Measurements from ENCODE around the gene GCG. TPM values are rescaled to one million over a fixed set of nuclear protein-coding genes. Genes with fewer than 3 reads are reported as not detected.

GCG gene
- polyA plus RNA-seq (2012; rRNA removed) = not detected in 2 replicates
- polyA plus RNA-seq (2012; cell fraction: cytosol; rRNA removed) = not detected in 2 replicates
- not detected in 2 replicates for polyA plus RNA-seq (2012; cell fraction: nucleus; rRNA removed)

DNA sequence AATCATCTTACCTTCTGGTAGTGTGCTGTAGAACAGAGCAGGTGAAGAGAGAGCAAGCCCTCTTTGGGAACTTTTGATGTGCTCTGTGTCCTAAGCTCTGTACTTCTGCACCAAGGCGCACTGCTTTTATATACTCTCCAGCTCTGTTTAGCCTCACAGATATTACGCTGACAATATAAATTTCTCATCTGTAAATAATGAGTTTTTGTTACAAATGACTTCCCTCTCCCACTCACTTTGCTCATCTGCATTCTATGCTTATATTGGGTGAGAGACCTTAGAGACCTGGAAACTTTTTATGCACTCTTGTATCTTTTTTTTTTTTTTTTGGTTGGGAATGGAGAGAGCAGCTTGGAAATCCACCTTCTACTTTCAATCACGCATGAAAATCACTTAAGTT lies at the start of gene GCG:
Gene GCG, minus strand, starts transcription at position 101 of the 400 bp plus-strand sequence. CDS start 3,069 bp downstream, outside the sequence.
- WGBS (ENCODE audit: low lambda C conversion rate) = 78% methylated on average over 3 of the region's 3 CpGs
- Histone ChIP-seq H3K9me2 (no peaks in the 10 kb centered on the region), H4K20me1 (ENCODE audit: insufficient read depth) (no peaks in the 10 kb centered on the region), H3K27me3 (ENCODE audit: insufficient read depth) (no peaks in the 10 kb centered on the region), H3K4me2 (no peak within 1 kb of the TSS), H2AFZ (ENCODE audit: low read depth) (no peak within 1 kb of the TSS), H3K4me1 (ENCODE audit: control insufficient read depth in 1 of 2, insufficient read depth in 2 of 2, low read depth in 1 of 2, low read length in 1 of 2) (peaks cover 0 to 2% of the 10 kb centered on the region in 2 experiments; a peak in 2 of 4 replicates), H3K27ac (ENCODE audit: low read depth in 2 of 2, low read length in 1 of 2) (no peak within 1 kb of the TSS), H3K4me3 (ENCODE audit: low read depth in 2 of 2, low read length in 1 of 2) (no peak within 1 kb of the TSS), H3F3A (replicated peaks; ENCODE audit: insufficient read depth) (no peaks in the 10 kb centered on the region), H3K9ac (no peak within 1 kb of the TSS), H3K36me3 (replicated peaks in 1 of 2; ENCODE audit: control insufficient read depth in 1 of 2, insufficient read depth in 2 of 2, low read length in 1 of 2) (no peaks in the 10 kb centered on the region), H3K9me3 (no peaks in the 10 kb centered on the region), H3K79me2 (ENCODE audit: insufficient read depth) (no peaks in the 10 kb centered on the region)
- DNase-seq = no peak
- TF ChIP-seq ELF1 (IDR thresholded peaks at IDR 0.05) (no peak), JUND (IDR thresholded peaks at IDR 0.05) (no peak), TAF1 (IDR thresholded peaks at IDR 0.05; ENCODE audit: borderline replicate concordance, low read depth, low read length) (no peak)
- TF ChIP-seq, protein P1, sequence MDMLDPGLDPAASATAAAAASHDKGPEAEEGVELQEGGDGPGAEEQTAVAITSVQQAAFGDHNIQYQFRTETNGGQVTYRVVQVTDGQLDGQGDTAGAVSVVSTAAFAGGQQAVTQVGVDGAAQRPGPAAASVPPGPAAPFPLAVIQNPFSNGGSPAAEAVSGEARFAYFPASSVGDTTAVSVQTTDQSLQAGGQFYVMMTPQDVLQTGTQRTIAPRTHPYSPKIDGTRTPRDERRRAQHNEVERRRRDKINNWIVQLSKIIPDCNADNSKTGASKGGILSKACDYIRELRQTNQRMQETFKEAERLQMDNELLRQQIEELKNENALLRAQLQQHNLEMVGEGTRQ (IDR thresholded peaks at IDR 0.05; ENCODE audit: borderline replicate concordance, low read depth, low read length) = no peak
- POLR2A ChIA-PET = no interaction called here
- CTCF ChIA-PET = interaction anchor here (2.1 kb wide), 1 partner anchor 34 kb away, joined by 10 read pairs; no protein-coding TSS in a partner anchor

DNA sequence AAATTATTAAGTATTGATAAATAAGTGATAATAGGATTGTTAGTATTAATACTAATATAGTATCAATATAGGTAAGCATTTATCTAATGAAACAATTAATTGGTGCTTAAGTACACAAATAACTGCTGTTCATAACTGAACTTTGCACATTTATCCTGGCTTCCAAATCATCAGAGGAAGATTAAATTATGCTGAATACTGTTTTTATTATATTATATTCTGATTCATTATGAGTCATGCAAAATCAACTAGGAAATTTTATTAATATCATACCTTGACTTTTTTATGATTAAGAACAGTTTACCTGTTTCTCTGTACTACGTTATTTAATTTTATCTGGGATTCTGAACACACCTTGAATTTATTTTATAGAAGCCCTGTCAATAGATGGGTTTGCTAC lies 48.6 kb upstream of the GCG start:
- TF ChIP-seq FOSL2 (IDR thresholded peaks at IDR 0.05; ENCODE audit: borderline replicate concordance, low read depth) (peak; percentile 9; the same call in 1 of the 2 replicates), MXI1 (IDR thresholded peaks at IDR 0.05; ENCODE audit: low read depth, low read length) (no peak)
- POLR2A ChIA-PET = no interaction called here
- Histone ChIP-seq H3K4me2 (no peak overlapping the region), H3K9me2 (no peaks in the 10 kb centered on the region), H3F3A (replicated peaks; ENCODE audit: insufficient read depth) (peaks cover 23% of the 10 kb centered on the region), H3K4me3 (ENCODE audit: low read depth in 2 of 2, low read length in 1 of 2) (no peak overlapping the region), H3K36me3 (replicated peaks in 1 of 2; ENCODE audit: control insufficient read depth in 1 of 2, insufficient read depth in 2 of 2, low read length in 1 of 2) (peaks cover 46 to 54% of the 10 kb centered on the region in 2 experiments), H3K9me3 (no peaks in the 10 kb centered on the region), H3K4me1 (ENCODE audit: control insufficient read depth in 1 of 2, insufficient read depth in 2 of 2, low read depth in 1 of 2, low read length in 1 of 2) (peaks cover 0 to 15% of the 10 kb centered on the region in 2 experiments; a peak in 1 of 4 replicates), H3K27ac (ENCODE audit: low read depth in 2 of 2, low read length in 1 of 2) (no peak overlapping the region), H2AFZ (ENCODE audit: low read depth) (no peak overlapping the region), H3K27me3 (ENCODE audit: insufficient read depth) (no peaks in the 10 kb centered on the region), H3K79me2 (ENCODE audit: insufficient read depth) (no peaks in the 10 kb centered on the region), H4K20me1 (ENCODE audit: insufficient read depth) (peaks cover 3% of the 10 kb centered on the region), H3K9ac (no peak overlapping the region)
- WGBS (ENCODE audit: low lambda C conversion rate) = 44% methylated on average over 1 of the region's 1 CpG
- CTCF ChIA-PET = no interaction called here
- no peak for DNase-seq

DNA sequence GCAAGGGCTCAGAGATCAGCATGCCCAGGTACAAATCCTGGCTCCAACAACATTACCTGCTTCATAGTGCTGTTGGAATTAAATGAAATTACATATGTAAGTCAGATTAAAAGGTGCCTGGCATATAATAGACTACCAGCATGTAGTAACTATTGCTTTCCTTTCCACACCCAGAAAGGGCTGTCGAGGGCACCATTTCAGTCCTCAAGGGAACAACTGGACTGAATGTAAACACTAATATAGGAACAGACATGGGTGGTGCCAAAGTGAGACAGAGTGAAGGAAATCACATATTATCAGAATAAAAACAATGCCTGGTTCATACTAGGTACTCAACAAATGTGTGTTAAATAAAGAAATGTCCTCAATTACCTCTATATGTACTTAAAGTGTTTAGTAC lies 47.9 kb upstream of the GCG start:
- H3K27me3 ChIP-seq (ENCODE audit: insufficient read depth) = no peaks in the 10 kb centered on the region
- no peak overlapping the region for H3K27ac ChIP-seq (ENCODE audit: low read depth in 2 of 2, low read length in 1 of 2)
- no peak overlapping the region for H2AFZ ChIP-seq (ENCODE audit: low read depth)
- no peaks in the 10 kb centered on the region for H3K9me3 ChIP-seq
- H3K4me3 ChIP-seq (ENCODE audit: low read depth in 2 of 2, low read length in 1 of 2) = no peak overlapping the region
- POLR2A ChIA-PET = no interaction called here
- H3F3A ChIP-seq (replicated peaks; ENCODE audit: insufficient read depth) = peaks cover 23% of the 10 kb centered on the region
- no peaks in the 10 kb centered on the region for H3K79me2 ChIP-seq (ENCODE audit: insufficient read depth)
- peaks cover 3% of the 10 kb centered on the region for H4K20me1 ChIP-seq (ENCODE audit: insufficient read depth)
- CTCF ChIA-PET = no interaction called here
- peaks cover 0 to 15% of the 10 kb centered on the region in 2 experiments; a peak in 1 of 4 replicates for H3K4me1 ChIP-seq (ENCODE audit: control insufficient read depth in 1 of 2, insufficient read depth in 2 of 2, low read depth in 1 of 2, low read length in 1 of 2)
- H3K36me3 ChIP-seq (replicated peaks in 1 of 2; ENCODE audit: control insufficient read depth in 1 of 2, insufficient read depth in 2 of 2, low read length in 1 of 2) = peaks cover 46 to 56% of the 10 kb centered on the region in 2 experiments
- no peaks in the 10 kb centered on the region for H3K9me2 ChIP-seq
- no peak overlapping the region for H3K4me2 ChIP-seq
- WGBS (ENCODE audit: low lambda C conversion rate) = 69% methylated on average over 1 of the region's 1 CpG
- no peak overlapping the region for H3K9ac ChIP-seq
- DNase-seq = no peak
- TF ChIP-seq SIN3A (IDR thresholded peaks at IDR 0.05; ENCODE audit: borderline replicate concordance, low read depth, low read length) = no peak
- no peak for TF ChIP-seq TEAD4 (IDR thresholded peaks at IDR 0.05; ENCODE audit: borderline replicate concordance, insufficient read depth)
- TF ChIP-seq, protein P2, sequence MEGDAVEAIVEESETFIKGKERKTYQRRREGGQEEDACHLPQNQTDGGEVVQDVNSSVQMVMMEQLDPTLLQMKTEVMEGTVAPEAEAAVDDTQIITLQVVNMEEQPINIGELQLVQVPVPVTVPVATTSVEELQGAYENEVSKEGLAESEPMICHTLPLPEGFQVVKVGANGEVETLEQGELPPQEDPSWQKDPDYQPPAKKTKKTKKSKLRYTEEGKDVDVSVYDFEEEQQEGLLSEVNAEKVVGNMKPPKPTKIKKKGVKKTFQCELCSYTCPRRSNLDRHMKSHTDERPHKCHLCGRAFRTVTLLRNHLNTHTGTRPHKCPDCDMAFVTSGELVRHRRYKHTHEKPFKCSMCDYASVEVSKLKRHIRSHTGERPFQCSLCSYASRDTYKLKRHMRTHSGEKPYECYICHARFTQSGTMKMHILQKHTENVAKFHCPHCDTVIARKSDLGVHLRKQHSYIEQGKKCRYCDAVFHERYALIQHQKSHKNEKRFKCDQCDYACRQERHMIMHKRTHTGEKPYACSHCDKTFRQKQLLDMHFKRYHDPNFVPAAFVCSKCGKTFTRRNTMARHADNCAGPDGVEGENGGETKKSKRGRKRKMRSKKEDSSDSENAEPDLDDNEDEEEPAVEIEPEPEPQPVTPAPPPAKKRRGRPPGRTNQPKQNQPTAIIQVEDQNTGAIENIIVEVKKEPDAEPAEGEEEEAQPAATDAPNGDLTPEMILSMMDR (IDR thresholded peaks at IDR 0.05) = no peak
- no peak for TF ChIP-seq NRF1 (IDR thresholded peaks at IDR 0.05; ENCODE audit: low read depth, low read length)
- no peak for TF ChIP-seq TAF1 (IDR thresholded peaks at IDR 0.05; ENCODE audit: borderline replicate concordance, low read depth, low read length)
- no peak for TF ChIP-seq RAD21 (IDR thresholded peaks at IDR 0.05; ENCODE audit: low read length)
- TF ChIP-seq RXRA (IDR thresholded peaks at IDR 0.05; ENCODE audit: borderline replicate concordance, low read depth) = no peak
- TF ChIP-seq, protein P3, sequence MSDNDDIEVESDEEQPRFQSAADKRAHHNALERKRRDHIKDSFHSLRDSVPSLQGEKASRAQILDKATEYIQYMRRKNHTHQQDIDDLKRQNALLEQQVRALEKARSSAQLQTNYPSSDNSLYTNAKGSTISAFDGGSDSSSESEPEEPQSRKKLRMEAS (IDR thresholded peaks at IDR 0.05; ENCODE audit: low read depth) = no peak
- no peak for TF ChIP-seq GATA2 (CRISPR knock-in tag; IDR thresholded peaks at IDR 0.05)
- TF ChIP-seq RFX5 (IDR thresholded peaks at IDR 0.05; ENCODE audit: low read length) = no peak
- TF ChIP-seq, protein P4, sequence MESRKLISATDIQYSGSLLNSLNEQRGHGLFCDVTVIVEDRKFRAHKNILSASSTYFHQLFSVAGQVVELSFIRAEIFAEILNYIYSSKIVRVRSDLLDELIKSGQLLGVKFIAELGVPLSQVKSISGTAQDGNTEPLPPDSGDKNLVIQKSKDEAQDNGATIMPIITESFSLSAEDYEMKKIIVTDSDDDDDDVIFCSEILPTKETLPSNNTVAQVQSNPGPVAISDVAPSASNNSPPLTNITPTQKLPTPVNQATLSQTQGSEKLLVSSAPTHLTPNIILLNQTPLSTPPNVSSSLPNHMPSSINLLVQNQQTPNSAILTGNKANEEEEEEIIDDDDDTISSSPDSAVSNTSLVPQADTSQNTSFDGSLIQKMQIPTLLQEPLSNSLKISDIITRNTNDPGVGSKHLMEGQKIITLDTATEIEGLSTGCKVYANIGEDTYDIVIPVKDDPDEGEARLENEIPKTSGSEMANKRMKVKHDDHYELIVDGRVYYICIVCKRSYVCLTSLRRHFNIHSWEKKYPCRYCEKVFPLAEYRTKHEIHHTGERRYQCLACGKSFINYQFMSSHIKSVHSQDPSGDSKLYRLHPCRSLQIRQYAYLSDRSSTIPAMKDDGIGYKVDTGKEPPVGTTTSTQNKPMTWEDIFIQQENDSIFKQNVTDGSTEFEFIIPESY (IDR thresholded peaks at IDR 0.05; ENCODE audit: borderline replicate concordance, low read depth) = no peak
- no peak for TF ChIP-seq EZH2phosphoT487 (IDR thresholded peaks at IDR 0.05; ENCODE audit: borderline replicate concordance, low read depth)
- TF ChIP-seq FOXJ3 (CRISPR knock-in tag; IDR thresholded peaks at IDR 0.05) = no peak
